Ascending aorta (tissue), 2 donors: ENCODE measurements around the gene PITPNC1. TPM values are rescaled to one million over a fixed set of nuclear protein-coding genes. Genes with fewer than 3 reads are reported as not detected.

Experiments
- DNase-seq, 2 donors: peaks; one replicate each; pipeline ENCODE4 v3.0.0-alpha.2; 2019; ENCODE audit warnings: low spot score in 2 of 2
- H3K27ac ChIP-seq, 2 donors: fragments of 200-600 bp; sonication (generic); one replicate each; pipeline ENCODE4 v1.5.1; 2016 to 2017; ENCODE audit warnings: mild to moderate bottlenecking in 1 of 2
- H3K27me3 ChIP-seq: fragments of 200-600 bp; sonication (generic); one replicate; pipeline ENCODE4 v1.5.1; 2017
- H3K36me3 ChIP-seq, 2 donors: fragments of 200-600 bp; sonication (generic); one replicate each; pipeline ENCODE4 v1.5.1; 2016
- H3K4me1 ChIP-seq, 2 donors: fragments of 200-600 bp; sonication (generic); one replicate each; pipeline ENCODE4 v1.5.1; 2016 to 2017; ENCODE audit warnings: mild to moderate bottlenecking in 1 of 2
- H3K4me3 ChIP-seq, 2 donors: fragments of 200-600 bp; sonication (generic); one replicate each; pipeline ENCODE4 v1.5.1; 2016 to 2017; ENCODE audit warnings: mild to moderate bottlenecking in 1 of 2
- H3K9me3 ChIP-seq, 2 donors: fragments of 200-600 bp; sonication (generic); one replicate each; pipeline ENCODE4 v1.5.1; 2016
- intact Hi-C: fragments of 100-400 bp; cut with DNase I; formaldehyde crosslinking; loops from one replicate; pipeline ENCODE4 v1.15.1; 2023
- total RNA-seq: library from RNA; depleted of rRNA; stranded (reverse); fragments of >200 nt; gene quantifications from one replicate; pipeline ENCODE4 v1.1.0, GENCODE V29; 2016
- TF ChIP-seq, protein P1 (sequence below), 3 experiments: fragments of 200-600 bp in 2 of 3; fragments of 450-650 bp in 1 of 3; sonication (generic) in 2 of 3; IDR thresholded peaks; one replicate each; pipeline ENCODE4 v1.5.1; 2016 to 2019; ENCODE audit warnings: antibody characterized with exemption in 3 of 3, mild to moderate bottlenecking in 1 of 3, moderate library complexity in 1 of 3

The PITPNC1 gene
- total RNA-seq, 1 donor from 2014 or later: 10.9 TPM

DNA sequence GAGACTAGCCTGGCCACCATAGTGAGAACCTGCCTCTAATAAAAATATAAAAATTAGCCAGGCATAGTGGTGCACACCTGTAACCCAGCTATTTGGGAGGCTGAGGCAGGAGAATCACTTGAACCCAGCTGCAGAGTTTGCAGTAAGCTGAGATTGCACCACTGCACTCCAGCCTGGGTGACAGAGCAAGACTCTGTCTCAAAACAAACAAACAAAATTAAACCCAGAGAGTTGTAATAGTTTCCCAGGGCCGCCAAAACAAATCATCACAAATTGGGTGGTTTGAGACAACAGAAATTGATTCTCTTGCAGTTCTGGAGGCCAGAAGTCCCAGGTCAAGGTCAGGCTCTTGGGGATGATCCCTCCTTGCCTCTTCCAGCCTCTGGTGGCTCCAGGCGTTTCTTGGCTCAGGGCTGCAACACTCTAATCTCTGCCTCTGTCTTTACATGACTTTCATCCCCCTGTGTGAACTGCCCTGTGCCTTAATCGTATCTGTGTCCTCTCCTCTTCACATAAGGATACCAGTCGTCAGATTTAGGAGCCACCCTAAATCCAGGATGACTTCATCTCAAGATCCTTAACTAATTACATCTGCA is 240.3 kb downstream of the PITPNC1 start:
- TF ChIP-seq, protein P1, sequence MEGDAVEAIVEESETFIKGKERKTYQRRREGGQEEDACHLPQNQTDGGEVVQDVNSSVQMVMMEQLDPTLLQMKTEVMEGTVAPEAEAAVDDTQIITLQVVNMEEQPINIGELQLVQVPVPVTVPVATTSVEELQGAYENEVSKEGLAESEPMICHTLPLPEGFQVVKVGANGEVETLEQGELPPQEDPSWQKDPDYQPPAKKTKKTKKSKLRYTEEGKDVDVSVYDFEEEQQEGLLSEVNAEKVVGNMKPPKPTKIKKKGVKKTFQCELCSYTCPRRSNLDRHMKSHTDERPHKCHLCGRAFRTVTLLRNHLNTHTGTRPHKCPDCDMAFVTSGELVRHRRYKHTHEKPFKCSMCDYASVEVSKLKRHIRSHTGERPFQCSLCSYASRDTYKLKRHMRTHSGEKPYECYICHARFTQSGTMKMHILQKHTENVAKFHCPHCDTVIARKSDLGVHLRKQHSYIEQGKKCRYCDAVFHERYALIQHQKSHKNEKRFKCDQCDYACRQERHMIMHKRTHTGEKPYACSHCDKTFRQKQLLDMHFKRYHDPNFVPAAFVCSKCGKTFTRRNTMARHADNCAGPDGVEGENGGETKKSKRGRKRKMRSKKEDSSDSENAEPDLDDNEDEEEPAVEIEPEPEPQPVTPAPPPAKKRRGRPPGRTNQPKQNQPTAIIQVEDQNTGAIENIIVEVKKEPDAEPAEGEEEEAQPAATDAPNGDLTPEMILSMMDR (IDR thresholded peaks at IDR 0.05): no peak
- intact Hi-C loops: no loop called here

GRCh38 chr17:67619555-67619954 is 242.5 kb downstream of the PITPNC1 start:
- intact Hi-C loops: no loop called here
- TF ChIP-seq, protein P1 (IDR thresholded peaks at IDR 0.05): no peak
- Histone ChIP-seq H3K9me3 (no peaks in the 10 kb centered on the region), H3K4me1 (no peaks in the 10 kb centered on the region), H3K4me3 (no peak overlapping the region), H3K27me3 (no peaks in the 10 kb centered on the region), H3K36me3 (no peaks in the 10 kb centered on the region), H3K27ac (no peak overlapping the region)
- no peak for DNase-seq

More for the DNA sequence above, 240.3 kb downstream of the PITPNC1 start:
- no peak overlapping the region for H3K27ac ChIP-seq
- H3K4me1 ChIP-seq: no peaks in the 10 kb centered on the region
- no peaks in the 10 kb centered on the region for H3K27me3 ChIP-seq
- H3K9me3 ChIP-seq: no peaks in the 10 kb centered on the region
- H3K4me3 ChIP-seq: no peak overlapping the region
- no peak for DNase-seq
- H3K36me3 ChIP-seq: no peaks in the 10 kb centered on the region

DNA sequence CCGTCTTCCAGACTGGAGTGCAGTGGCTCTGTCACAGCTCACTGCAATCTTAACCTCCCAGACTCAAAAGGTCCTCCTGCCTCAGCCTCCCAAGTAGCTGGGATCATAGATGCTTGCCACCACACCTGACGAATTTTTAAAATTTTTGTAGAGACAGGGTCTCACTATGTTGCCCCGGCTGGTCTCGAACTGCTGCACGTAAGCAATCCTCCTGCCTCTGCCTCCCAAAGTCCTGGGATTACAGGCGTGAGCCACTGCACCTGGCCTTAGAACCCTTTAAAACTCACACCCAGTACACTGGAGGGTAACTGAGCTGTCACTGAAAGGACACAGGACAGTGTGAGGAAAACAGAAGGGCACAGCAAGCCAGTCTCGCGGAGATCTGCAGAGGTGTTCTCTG is 243.0 kb downstream of the PITPNC1 start:
- no peaks in the 10 kb centered on the region for H3K9me3 ChIP-seq
- no peak overlapping the region for H3K4me3 ChIP-seq
- no peaks in the 10 kb centered on the region for H3K4me1 ChIP-seq
- H3K27me3 ChIP-seq: no peaks in the 10 kb centered on the region
- DNase-seq: no peak
- intact Hi-C loops: no loop called here
- H3K36me3 ChIP-seq: no peaks in the 10 kb centered on the region
- TF ChIP-seq, protein P1 (IDR thresholded peaks at IDR 0.05): no peak
- H3K27ac ChIP-seq: no peak overlapping the region

DNA sequence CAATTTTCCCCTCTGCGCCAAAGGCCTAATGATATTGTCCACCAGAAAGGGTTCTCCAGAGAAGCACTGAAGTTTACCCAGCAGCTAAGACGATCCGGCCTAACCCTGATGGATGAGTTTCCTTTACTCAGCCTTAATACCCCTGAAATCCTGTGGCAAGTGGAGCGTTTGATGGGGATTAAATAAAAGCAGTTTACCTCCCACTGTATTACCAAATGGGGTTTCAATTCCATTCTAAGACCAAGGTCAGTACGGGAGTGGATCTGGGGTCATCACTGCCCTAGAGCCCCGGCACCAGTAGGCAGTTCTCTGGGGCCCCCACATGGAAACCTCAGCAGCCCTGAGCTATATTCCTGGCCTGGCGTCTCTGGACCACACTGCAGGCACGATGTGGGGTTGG is 243.6 kb downstream of the PITPNC1 start:
- H3K36me3 ChIP-seq: no peaks in the 10 kb centered on the region
- no peak overlapping the region for H3K27ac ChIP-seq
- H3K4me1 ChIP-seq: no peaks in the 10 kb centered on the region
- no peak for DNase-seq
- no peak overlapping the region for H3K4me3 ChIP-seq
- intact Hi-C loops: no loop called here
- H3K9me3 ChIP-seq: no peaks in the 10 kb centered on the region
- no peaks in the 10 kb centered on the region for H3K27me3 ChIP-seq
- TF ChIP-seq, protein P1 (IDR thresholded peaks at IDR 0.05): no peak

GRCh38 chr17:67623767-67624166 is 246.7 kb downstream of the PITPNC1 start:
- Histone ChIP-seq H3K27me3 (no peaks in the 10 kb centered on the region), H3K4me1 (no peaks in the 10 kb centered on the region), H3K27ac (no peak overlapping the region), H3K36me3 (no peaks in the 10 kb centered on the region), H3K9me3 (no peaks in the 10 kb centered on the region), H3K4me3 (no peak overlapping the region)
- no peak for DNase-seq
- intact Hi-C loops: no loop called here
- TF ChIP-seq, protein P1 (IDR thresholded peaks at IDR 0.05): no peak
